ENCODE measurements around the gene TFR2.

DNA sequence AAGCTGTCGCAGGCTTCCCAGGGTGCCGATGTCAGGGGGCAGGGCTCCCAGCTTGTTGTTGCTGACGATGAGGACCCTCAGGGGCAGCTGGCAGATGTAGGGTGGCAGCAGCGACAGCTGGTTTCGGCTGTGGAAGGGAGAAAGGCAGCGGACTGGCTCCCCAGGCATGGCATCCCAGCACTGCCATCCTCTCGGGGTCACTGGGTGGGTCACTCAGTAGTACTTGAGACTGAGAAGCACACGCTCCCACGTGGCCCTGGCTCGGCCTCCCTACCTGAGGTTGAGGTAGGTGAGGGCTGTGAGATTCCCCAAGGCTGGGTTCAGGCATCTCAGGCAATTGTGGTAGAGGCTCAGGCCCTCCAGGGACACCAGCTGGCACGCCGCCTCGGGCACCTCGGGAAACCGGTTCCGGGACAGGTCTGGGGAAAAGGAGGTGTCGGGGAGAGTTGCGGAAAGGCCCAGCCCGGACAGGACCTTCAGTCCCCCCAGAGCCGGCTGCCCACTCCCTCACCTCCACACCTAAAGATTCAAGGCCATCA, 59.2 kb downstream of the TFR2 start:
- TF ChIP-seq RAD21 (IDR thresholded peaks at IDR 0.05; ENCODE audit: low read length), result no peak
- no peak for TF ChIP-seq POLR2A (IDR thresholded peaks at IDR 0.05; ENCODE audit: low read depth, low read length)
- TF ChIP-seq, protein P1, sequence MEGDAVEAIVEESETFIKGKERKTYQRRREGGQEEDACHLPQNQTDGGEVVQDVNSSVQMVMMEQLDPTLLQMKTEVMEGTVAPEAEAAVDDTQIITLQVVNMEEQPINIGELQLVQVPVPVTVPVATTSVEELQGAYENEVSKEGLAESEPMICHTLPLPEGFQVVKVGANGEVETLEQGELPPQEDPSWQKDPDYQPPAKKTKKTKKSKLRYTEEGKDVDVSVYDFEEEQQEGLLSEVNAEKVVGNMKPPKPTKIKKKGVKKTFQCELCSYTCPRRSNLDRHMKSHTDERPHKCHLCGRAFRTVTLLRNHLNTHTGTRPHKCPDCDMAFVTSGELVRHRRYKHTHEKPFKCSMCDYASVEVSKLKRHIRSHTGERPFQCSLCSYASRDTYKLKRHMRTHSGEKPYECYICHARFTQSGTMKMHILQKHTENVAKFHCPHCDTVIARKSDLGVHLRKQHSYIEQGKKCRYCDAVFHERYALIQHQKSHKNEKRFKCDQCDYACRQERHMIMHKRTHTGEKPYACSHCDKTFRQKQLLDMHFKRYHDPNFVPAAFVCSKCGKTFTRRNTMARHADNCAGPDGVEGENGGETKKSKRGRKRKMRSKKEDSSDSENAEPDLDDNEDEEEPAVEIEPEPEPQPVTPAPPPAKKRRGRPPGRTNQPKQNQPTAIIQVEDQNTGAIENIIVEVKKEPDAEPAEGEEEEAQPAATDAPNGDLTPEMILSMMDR (conservative IDR thresholded peaks at IDR 0.05; ENCODE audit: low read depth, low read length), result no peak
- no peak for TF ChIP-seq CEBPB (IDR thresholded peaks at IDR 0.05; ENCODE audit: low read depth, low read length)
- TF ChIP-seq, protein P2, sequence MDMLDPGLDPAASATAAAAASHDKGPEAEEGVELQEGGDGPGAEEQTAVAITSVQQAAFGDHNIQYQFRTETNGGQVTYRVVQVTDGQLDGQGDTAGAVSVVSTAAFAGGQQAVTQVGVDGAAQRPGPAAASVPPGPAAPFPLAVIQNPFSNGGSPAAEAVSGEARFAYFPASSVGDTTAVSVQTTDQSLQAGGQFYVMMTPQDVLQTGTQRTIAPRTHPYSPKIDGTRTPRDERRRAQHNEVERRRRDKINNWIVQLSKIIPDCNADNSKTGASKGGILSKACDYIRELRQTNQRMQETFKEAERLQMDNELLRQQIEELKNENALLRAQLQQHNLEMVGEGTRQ (IDR thresholded peaks at IDR 0.05; ENCODE audit: low read depth, low read length), result no peak
- TF ChIP-seq MXI1 (IDR thresholded peaks at IDR 0.05; ENCODE audit: borderline replicate concordance, low read depth, low read length), result no peak
- no peak for TF ChIP-seq MAFK (IDR thresholded peaks at IDR 0.05; ENCODE audit: low read depth, low read length)
- TF ChIP-seq FOS (IDR thresholded peaks at IDR 0.05; ENCODE audit: low read depth, low read length), result no peak
- TF ChIP-seq BHLHE40 (IDR thresholded peaks at IDR 0.05; ENCODE audit: low read depth, low read length), result no peak
- TF ChIP-seq, protein P3, sequence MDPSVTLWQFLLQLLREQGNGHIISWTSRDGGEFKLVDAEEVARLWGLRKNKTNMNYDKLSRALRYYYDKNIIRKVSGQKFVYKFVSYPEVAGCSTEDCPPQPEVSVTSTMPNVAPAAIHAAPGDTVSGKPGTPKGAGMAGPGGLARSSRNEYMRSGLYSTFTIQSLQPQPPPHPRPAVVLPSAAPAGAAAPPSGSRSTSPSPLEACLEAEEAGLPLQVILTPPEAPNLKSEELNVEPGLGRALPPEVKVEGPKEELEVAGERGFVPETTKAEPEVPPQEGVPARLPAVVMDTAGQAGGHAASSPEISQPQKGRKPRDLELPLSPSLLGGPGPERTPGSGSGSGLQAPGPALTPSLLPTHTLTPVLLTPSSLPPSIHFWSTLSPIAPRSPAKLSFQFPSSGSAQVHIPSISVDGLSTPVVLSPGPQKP (IDR thresholded peaks at IDR 0.05; ENCODE audit: borderline replicate concordance, low read depth, low read length), result no peak
- no peak for TF ChIP-seq CHD1 (IDR thresholded peaks at IDR 0.05; ENCODE audit: low read depth, low read length)
- no peak for TF ChIP-seq RFX5 (IDR thresholded peaks at IDR 0.05; ENCODE audit: low read depth, low read length)
- no peak for TF ChIP-seq RCOR1 (IDR thresholded peaks at IDR 0.05; ENCODE audit: insufficient replicate concordance, low read length)

Data from IMR-90 (cell line).